Suprapubic skin (tissue), 4 donors: ENCODE results near the gene NRK.

ENCODE experiments used
- EP300 ChIP-seq: sonication (generic); formaldehyde crosslinking; IDR thresholded peaks from one replicate; pipeline ENCODE4 v1.6.1; 2017; ENCODE audit warnings: antibody characterized with exemption
- POLR2A ChIP-seq, 2 donors: fragments of 450-650 bp; IDR thresholded peaks; one replicate each; pipeline ENCODE4 v1.6.1; 2017; ENCODE audit warnings: antibody characterized with exemption in 2 of 2, mild to moderate bottlenecking in 2 of 2, moderate library complexity in 2 of 2
- POLR2AphosphoS5 ChIP-seq, 3 donors: sonication (generic); formaldehyde crosslinking; IDR thresholded peaks; one replicate each; pipeline ENCODE4 v1.6.1; 2017; ENCODE audit warnings: antibody characterized with exemption in 3 of 3
- TF ChIP-seq, protein P1 (sequence below), 2 donors: fragments of 200-600 bp in 1 of 2; fragments of 450-650 bp in 1 of 2; sonication (generic) in 1 of 2; IDR thresholded peaks; one replicate each; pipeline ENCODE4 v1.5.1; 2016 to 2019; ENCODE audit warnings: antibody characterized with exemption in 2 of 2, mild to moderate bottlenecking in 1 of 2, moderate library complexity in 1 of 2

DNA sequence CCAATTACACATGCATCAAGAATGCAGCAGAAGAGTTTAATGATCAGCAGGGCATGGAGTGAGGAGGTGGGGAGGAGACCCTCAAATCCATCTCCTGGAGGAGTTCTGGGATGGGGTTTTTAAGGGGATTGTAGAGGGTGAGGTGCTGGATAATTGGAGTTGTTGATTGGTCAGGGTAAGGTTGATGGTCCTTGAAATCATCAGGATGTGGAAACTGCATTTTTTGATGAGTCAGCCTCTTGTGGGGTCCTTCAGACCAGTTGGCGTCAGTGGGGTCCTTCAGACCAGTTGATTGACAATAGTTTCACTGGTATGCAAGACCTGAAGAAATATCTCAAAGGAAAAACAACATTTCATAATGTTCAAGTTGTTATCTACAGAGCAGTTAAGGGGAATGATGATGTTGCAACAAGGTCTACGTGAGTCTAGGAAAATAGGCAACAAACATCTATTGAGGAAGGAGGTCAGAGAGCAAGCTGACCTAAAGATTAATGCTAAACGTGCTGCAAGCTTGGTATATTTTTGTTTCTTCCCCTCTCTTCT, 88.3 kb downstream of the NRK start:
- TF ChIP-seq, protein P1, sequence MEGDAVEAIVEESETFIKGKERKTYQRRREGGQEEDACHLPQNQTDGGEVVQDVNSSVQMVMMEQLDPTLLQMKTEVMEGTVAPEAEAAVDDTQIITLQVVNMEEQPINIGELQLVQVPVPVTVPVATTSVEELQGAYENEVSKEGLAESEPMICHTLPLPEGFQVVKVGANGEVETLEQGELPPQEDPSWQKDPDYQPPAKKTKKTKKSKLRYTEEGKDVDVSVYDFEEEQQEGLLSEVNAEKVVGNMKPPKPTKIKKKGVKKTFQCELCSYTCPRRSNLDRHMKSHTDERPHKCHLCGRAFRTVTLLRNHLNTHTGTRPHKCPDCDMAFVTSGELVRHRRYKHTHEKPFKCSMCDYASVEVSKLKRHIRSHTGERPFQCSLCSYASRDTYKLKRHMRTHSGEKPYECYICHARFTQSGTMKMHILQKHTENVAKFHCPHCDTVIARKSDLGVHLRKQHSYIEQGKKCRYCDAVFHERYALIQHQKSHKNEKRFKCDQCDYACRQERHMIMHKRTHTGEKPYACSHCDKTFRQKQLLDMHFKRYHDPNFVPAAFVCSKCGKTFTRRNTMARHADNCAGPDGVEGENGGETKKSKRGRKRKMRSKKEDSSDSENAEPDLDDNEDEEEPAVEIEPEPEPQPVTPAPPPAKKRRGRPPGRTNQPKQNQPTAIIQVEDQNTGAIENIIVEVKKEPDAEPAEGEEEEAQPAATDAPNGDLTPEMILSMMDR (IDR thresholded peaks at IDR 0.05) = no peak
- TF ChIP-seq EP300 (no peak), POLR2A (IDR thresholded peaks at IDR 0.05) (no peak), POLR2AphosphoS5 (IDR thresholded peaks at IDR 0.05) (no peak)
